Coronary artery (tissue), 2 donors: ENCODE results near the gene NELL2.
"Not testable (repeated sequence)": the region's sequence is repeated elsewhere in the genome, so short reads cannot be mapped to it uniquely, and the experiment has no call there.

Experiments
- DNase-seq: peaks from one replicate; pipeline ENCODE4 v3.0.0-alpha.2; 2017; ENCODE audit warnings: low spot score
- H3K27ac ChIP-seq, 2 donors: fragments of 200-600 bp; sonication (generic); one replicate each; pipeline ENCODE4 v1.5.1; 2016 to 2019
- H3K4me3 ChIP-seq: fragments of 200-600 bp; sonication (generic); 2 replicates; pipeline ENCODE4 v1.5.1; 2016; ENCODE audit warnings: mild to moderate bottlenecking, moderate library complexity
- CTCF ChIP-seq: fragments of 200-600 bp; sonication (generic); IDR thresholded peaks from one replicate; pipeline ENCODE4 v1.5.1; 2019; ENCODE audit warnings: antibody characterized with exemption

NELL2 gene

GRCh38 chr12:44763021-44763420, 113.1 kb downstream of the NELL2 start:
- Histone ChIP-seq H3K27ac (no peak overlapping the region), H3K4me3 (no peak overlapping the region)
- no peak for DNase-seq
- no peak for TF ChIP-seq CTCF

- TF ChIP-seq CTCF = no peak
- DNase-seq = no peak
- Histone ChIP-seq H3K4me3 (no peak overlapping the region), H3K27ac (no peak overlapping the region)
Measured at GRCh38 chr12:44759289-44759688, 116.8 kb downstream of the NELL2 start.

GRCh38 chr12:44750468-44750867, 125.6 kb downstream of the NELL2 start:
- Histone ChIP-seq H3K4me3 (no peak overlapping the region), H3K27ac (no peak overlapping the region)
- no peak for DNase-seq
- no peak for TF ChIP-seq CTCF

- Histone ChIP-seq H3K4me3 (no peak overlapping the region), H3K27ac (no peak overlapping the region)
- no peak for TF ChIP-seq CTCF
- no peak for DNase-seq
Measured at GRCh38 chr12:44749566-44749965, 126.5 kb downstream of the NELL2 start.

DNA sequence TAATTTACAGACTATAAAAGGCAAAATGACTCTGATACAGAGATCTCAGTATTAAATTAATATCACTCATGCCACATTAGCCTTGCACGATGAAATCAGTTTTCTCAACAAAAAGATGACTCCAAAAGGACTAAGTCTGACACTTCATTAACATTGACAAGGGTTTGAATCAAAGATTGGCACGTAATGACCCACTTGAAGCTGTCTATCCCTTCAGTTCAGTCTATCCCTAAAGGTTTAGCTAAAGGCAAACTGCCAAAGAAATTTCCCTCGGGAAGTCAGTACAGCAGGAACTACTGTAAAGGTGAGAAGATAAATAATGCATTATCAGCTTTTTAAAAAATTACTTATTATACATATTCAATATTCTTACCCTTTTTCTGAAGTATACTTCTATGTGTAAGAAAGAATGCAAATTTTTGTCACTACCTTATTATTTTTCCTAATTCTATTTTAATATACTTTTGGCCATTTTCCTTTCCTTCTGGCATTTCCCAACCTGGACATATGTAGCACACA, 127.1 kb downstream of the NELL2 start:
- no peak for DNase-seq
- no peak overlapping the region for H3K4me3 ChIP-seq

GRCh38 chr12:44741292-44741980, 134.7 kb downstream of the NELL2 start:
- not testable (repeated sequence) for DNase-seq, H3K27ac ChIP-seq, H3K4me3 ChIP-seq

More for the DNA sequence above, 127.1 kb downstream of the NELL2 start:
- TF ChIP-seq CTCF = no peak
- H3K27ac ChIP-seq = no peak overlapping the region

DNA sequence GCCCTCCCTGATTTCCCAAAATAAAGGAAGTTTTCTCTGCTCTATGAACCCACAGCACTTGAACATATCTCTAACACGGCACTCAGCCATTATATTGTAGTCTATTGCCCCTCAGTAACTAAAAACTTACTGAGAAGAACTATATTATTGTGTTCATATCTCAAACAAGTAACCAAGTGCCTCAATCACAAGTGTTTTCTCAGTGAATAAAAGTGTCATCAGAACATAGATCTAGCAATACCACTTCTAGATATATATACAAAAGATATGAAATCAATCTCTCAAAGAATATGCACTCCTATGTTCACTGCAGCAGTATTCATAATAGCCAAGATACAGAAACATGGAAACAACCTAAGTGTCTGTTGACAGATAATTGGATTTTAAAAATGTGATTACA, 138.1 kb downstream of the NELL2 start:
- DNase-seq = no peak
- no peak for TF ChIP-seq CTCF
- no peak overlapping the region for H3K27ac ChIP-seq
- H3K4me3 ChIP-seq = no peak overlapping the region
